Vagina (tissue), 2 donors: ENCODE measurements around the gene MYBPHL. TPM values are rescaled to one million over a fixed set of nuclear protein-coding genes. Genes with fewer than 3 reads are reported as not detected.

Experiments
- DNase-seq, 2 donors: peaks; one replicate each; pipeline ENCODE4 v3.0.0-alpha.2; 2017; ENCODE audit errors: extremely low spot score in 2 of 2
- H3K27ac ChIP-seq: fragments of 200-600 bp; sonication (generic); one replicate; pipeline ENCODE4 v1.5.1; 2019
- H3K27me3 ChIP-seq: fragments of 200-600 bp; sonication (generic); one replicate; pipeline ENCODE4 v1.5.1; 2019
- H3K36me3 ChIP-seq, 2 donors: fragments of 200-600 bp; sonication (generic); one replicate each; pipeline ENCODE4 v1.5.1; 2017 to 2019
- H3K4me1 ChIP-seq: fragments of 200-600 bp; sonication (generic); one replicate; pipeline ENCODE4 v1.5.1; 2019
- H3K4me3 ChIP-seq, 2 donors: fragments of 200-600 bp; sonication (generic); 1 replicate in 1 of 2; 2 replicates in 1 of 2; pipeline ENCODE4 v1.5.1; 2016 to 2019
- H3K9me3 ChIP-seq: fragments of 200-600 bp; sonication (generic); one replicate; pipeline ENCODE4 v1.5.1; 2019
- CTCF ChIP-seq, 3 experiments: fragments of 450-650 bp in 2 of 3; fragments of 200-600 bp in 1 of 3; sonication (generic) in 1 of 3; IDR thresholded peaks; one replicate each; pipeline ENCODE4 v1.5.1; 2017 to 2019; ENCODE audit warnings: antibody characterized with exemption in 3 of 3, mild to moderate bottlenecking in 2 of 3, moderate library complexity in 2 of 3
- POLR2A ChIP-seq, 2 donors: fragments of 450-650 bp; IDR thresholded peaks; one replicate each; pipeline ENCODE4 v1.6.1; 2017; ENCODE audit warnings: antibody characterized with exemption in 2 of 2, mild to moderate bottlenecking in 2 of 2, moderate library complexity in 2 of 2
- POLR2AphosphoS5 ChIP-seq, 2 donors: sonication (generic); formaldehyde crosslinking; IDR thresholded peaks; one replicate each; pipeline ENCODE4 v1.9.0; 2017; ENCODE audit warnings: antibody characterized with exemption in 2 of 2, mild to moderate bottlenecking in 2 of 2, low read depth in 1 of 2; ENCODE audit not compliant: insufficient read depth in 1 of 2
- intact Hi-C: fragments of 100-400 bp; cut with DNase I; formaldehyde crosslinking; loops from one replicate; pipeline ENCODE4 v1.15.1; 2023
- total RNA-seq: library from RNA; depleted of rRNA; stranded (reverse); fragments of >200 nt; gene quantifications from one replicate; pipeline ENCODE4 v1.2.3, GENCODE V29; 2016

The MYBPHL gene
- total RNA-seq, 1 donor from 2014 or later = not detected

GRCh38 chr1:109265741-109266330, 41.0 kb downstream of the MYBPHL start:
- no peaks in the 10 kb centered on the region for H3K9me3 ChIP-seq
- H3K36me3 ChIP-seq = peaks cover 0 to 4% of the 10 kb centered on the region in 2 donors
- intact Hi-C loops = no loop called here
- H3K27me3 ChIP-seq = no peaks in the 10 kb centered on the region
- H3K27ac ChIP-seq = no peak overlapping the region
- H3K4me1 ChIP-seq = peaks cover 15% of the 10 kb centered on the region
- no peak overlapping the region for H3K4me3 ChIP-seq
- no peak for TF ChIP-seq POLR2A (IDR thresholded peaks at IDR 0.05)
- no peak for TF ChIP-seq POLR2AphosphoS5 (IDR thresholded peaks at IDR 0.05; ENCODE audit: insufficient read depth in 1 of 2, low read depth in 1 of 2)
- TF ChIP-seq CTCF (IDR thresholded peaks at IDR 0.05) = no peak
- DNase-seq = no peak

GRCh38 chr1:109265016-109265415, 41.8 kb downstream of the MYBPHL start:
- no peaks in the 10 kb centered on the region for H3K27me3 ChIP-seq
- no peak overlapping the region for H3K27ac ChIP-seq
- H3K9me3 ChIP-seq = no peaks in the 10 kb centered on the region
- intact Hi-C loops = no loop called here
- H3K4me3 ChIP-seq = no peak overlapping the region
- DNase-seq = no peak
- TF ChIP-seq POLR2A (IDR thresholded peaks at IDR 0.05) (no peak), CTCF (IDR thresholded peaks at IDR 0.05) (no peak), POLR2AphosphoS5 (IDR thresholded peaks at IDR 0.05; ENCODE audit: insufficient read depth in 1 of 2, low read depth in 1 of 2) (no peak)
- H3K36me3 ChIP-seq = peaks cover 0 to 4% of the 10 kb centered on the region in 2 donors
- H3K4me1 ChIP-seq = peaks cover 15% of the 10 kb centered on the region

GRCh38 chr1:109264379-109264755, 42.4 kb downstream of the MYBPHL start:
- Histone ChIP-seq H3K36me3 (peaks cover 0 to 4% of the 10 kb centered on the region in 2 donors), H3K9me3 (no peaks in the 10 kb centered on the region), H3K27me3 (no peaks in the 10 kb centered on the region), H3K4me1 (peaks cover 15% of the 10 kb centered on the region), H3K27ac (no peak overlapping the region), H3K4me3 (no peak overlapping the region)
- DNase-seq = no peak
- TF ChIP-seq CTCF (IDR thresholded peaks at IDR 0.05) = no peak
- TF ChIP-seq POLR2A (IDR thresholded peaks at IDR 0.05) = no peak
- no peak for TF ChIP-seq POLR2AphosphoS5 (IDR thresholded peaks at IDR 0.05; ENCODE audit: insufficient read depth in 1 of 2, low read depth in 1 of 2)
- intact Hi-C loops = no loop called here

GRCh38 chr1:109263597-109264378, 43.0 kb downstream of the MYBPHL start:
- intact Hi-C loops = no loop called here
- no peak for DNase-seq
- Histone ChIP-seq H3K27me3 (no peaks in the 10 kb centered on the region), H3K4me1 (peaks cover 15% of the 10 kb centered on the region), H3K36me3 (peaks cover 0 to 10% of the 10 kb centered on the region in 2 donors), H3K4me3 (no peak overlapping the region), H3K27ac (peak overlapping the region; percentile 5), H3K9me3 (no peaks in the 10 kb centered on the region)
- peak; percentile 66 to 99 (median 96) for TF ChIP-seq CTCF (IDR thresholded peaks at IDR 0.05)
- peak in 1 of 2 donors; percentile 58 for TF ChIP-seq POLR2AphosphoS5 (IDR thresholded peaks at IDR 0.05; ENCODE audit: insufficient read depth in 1 of 2, low read depth in 1 of 2)
- TF ChIP-seq POLR2A (IDR thresholded peaks at IDR 0.05) = no peak

GRCh38 chr1:109263234-109263596, 43.6 kb downstream of the MYBPHL start:
- peaks cover 15% of the 10 kb centered on the region for H3K4me1 ChIP-seq
- H3K4me3 ChIP-seq = no peak overlapping the region
- DNase-seq = no peak
- peak overlapping the region; percentile 66 for H3K27ac ChIP-seq
- no peaks in the 10 kb centered on the region for H3K9me3 ChIP-seq
- peaks cover 0 to 14% of the 10 kb centered on the region in 2 donors for H3K36me3 ChIP-seq
- no peaks in the 10 kb centered on the region for H3K27me3 ChIP-seq
- no peak for TF ChIP-seq POLR2A (IDR thresholded peaks at IDR 0.05)
- no peak for TF ChIP-seq CTCF (IDR thresholded peaks at IDR 0.05)
- no peak for TF ChIP-seq POLR2AphosphoS5 (IDR thresholded peaks at IDR 0.05; ENCODE audit: insufficient read depth in 1 of 2, low read depth in 1 of 2)
- intact Hi-C loops = no loop called here
